DMS53 (cell line): Measurements from ENCODE around the gene SHOX.

Source experiments
- DNase-seq: peaks from one replicate; lab custom pipeline; 2025; lab: John Stamatoyannopoulos, UW

The SHOX gene

DNA sequence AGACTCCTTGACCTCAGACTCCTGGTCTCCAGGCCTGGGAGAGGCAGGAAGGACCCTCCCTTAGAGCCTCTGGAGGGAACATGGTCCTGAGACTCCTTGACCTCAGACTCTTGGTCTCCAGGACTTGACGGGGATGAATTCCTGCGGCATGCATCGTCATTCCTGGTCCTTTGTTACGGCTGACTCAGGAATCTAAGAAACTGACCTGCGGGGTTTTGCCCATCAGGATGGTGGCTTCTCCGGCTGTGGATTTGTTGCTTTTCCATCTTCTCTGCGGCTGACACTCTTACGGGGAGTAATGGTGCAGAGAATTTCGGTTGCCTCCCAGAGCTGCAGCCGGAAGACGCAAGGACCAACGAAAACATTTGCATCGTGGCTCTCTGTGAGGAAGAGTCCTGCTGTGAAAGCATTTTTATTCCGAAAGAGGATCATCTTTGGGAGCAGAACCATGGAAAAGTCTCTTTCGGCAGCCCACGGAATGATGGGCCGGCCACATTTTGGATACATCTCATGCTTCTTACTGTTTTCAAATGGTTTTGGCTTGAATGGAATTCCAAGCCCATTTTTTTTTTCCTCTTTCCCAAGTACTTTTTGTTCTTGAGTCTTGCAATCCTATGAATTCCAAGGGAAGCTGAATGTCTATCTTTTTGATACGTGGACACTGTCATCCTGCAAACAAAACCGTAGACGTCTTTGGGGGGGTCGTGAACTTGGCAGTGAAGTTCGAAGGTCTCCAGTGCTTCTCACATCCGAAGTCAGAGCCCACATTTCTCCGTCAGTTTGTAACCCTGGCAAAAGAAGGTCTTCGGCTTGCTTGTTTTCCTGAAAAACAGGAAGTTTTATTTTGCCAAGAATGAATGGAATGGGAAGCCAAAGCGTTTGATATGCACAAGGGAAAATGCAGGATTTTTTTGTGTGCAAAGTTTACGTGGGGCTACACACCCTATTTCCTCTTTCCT lies 36.5 kb downstream of the SHOX start:
- no peak for DNase-seq

DNA sequence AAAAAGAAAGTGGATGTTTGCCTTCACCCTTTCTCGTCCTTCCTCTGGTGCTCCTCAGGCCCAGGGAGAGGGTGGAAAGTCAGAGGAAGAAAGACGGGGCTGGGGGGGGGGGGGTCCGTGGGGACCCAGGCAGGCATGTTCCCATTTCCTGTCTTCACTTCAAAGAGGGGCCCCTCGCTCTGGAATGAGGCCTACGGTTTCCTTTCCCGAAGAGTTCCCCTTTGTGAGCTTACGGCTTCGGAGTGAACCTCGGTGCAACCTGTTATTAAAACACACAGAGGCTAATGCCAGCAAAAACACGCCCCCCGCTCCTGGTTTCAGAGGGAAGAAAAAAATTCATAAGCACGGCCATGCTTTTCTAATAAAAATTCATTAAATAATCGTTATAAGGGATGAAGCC lies 40.1 kb downstream of the SHOX start:
- DNase-seq, result no peak

- no peak for DNase-seq
These were observed 42.3 kb downstream of the SHOX start for GRCh38 chrX:672931-673330.

DNA sequence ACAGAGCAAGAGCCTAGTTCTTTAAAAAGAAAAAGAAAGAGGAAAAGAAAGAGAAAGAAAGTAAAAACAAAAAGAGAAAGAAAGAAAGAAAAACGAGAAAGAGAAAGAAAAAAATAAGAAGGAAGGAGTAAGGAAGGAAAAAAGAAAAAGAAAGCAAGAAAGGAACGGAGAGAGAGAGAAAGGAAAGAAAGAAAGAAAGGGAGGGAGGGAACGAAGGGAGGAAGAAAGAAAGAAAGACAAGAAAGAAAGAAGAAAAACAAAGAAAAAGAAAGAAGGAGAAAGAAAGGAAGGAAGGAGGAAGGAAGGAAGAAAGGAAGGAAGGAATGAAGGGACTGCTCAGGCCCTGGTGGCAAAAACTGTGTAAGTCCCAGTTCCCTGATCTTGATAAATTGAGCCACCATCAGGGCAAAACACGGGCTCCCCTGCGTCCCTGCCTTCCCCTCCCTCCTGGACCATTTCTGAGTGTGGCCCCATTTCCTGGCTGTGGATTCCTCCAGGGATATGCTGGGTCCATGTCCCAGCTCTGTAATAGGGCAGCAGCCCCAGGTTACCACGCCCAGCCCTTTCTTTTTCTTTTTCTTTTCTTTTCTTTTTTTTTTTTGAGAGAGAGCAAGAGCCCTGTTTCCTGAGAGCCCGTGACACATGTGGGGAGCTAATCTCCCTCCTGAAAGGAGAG lies 44.8 kb downstream of the SHOX start:
- no peak for DNase-seq

DNA sequence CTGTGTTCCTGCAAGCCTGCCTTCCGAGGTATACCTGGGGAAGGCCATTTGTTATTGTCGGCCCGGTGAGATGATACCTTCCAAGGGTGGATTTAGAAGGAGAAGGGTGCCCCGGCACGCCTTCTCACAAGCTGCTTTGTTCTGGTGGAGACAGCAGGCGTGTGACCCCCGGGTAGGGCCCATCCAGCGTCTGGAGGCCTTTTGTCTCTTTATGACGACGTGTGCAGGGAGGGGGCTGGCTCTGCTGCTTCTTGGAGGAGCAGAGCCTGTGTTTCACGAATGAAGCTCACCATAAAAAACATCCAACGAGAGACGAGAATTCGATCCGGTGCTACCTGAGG lies 45.3 kb downstream of the SHOX start:
- DNase-seq, result no peak

- no peak for DNase-seq
These were observed 46.8 kb downstream of the SHOX start for GRCh38 chrX:677376-677775.

GRCh38 chrX:679291-679979 lies 48.8 kb downstream of the SHOX start:
- DNase-seq, result no peak

DNA sequence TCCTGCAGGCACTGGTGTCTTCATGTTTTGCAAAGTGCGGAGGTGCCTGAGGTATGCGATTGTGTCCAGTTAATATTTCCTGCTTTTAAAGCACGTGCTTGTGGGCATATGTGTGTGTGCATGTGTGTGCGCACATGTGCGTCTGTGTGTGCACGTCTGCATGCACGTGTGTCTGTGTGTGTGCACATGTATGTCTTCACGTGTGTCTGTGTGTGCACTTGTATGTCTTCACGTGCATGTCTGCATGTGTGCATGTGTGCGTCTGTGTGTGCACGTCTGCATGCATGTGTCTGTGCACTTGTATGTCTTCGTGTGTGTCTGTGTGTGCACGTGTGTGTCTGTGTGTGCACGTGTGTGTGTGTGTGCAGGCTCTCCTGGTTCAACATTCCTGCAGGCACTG lies 49.5 kb downstream of the SHOX start:
- DNase-seq, result no peak

- DNase-seq, result no peak
These were observed 51.4 kb downstream of the SHOX start for GRCh38 chrX:681989-682388.

- DNase-seq, result no peak
These were observed 52.3 kb downstream of the SHOX start for GRCh38 chrX:682892-683291.

GRCh38 chrX:683576-683975 lies 53.0 kb downstream of the SHOX start:
- DNase-seq, result no peak

DNA sequence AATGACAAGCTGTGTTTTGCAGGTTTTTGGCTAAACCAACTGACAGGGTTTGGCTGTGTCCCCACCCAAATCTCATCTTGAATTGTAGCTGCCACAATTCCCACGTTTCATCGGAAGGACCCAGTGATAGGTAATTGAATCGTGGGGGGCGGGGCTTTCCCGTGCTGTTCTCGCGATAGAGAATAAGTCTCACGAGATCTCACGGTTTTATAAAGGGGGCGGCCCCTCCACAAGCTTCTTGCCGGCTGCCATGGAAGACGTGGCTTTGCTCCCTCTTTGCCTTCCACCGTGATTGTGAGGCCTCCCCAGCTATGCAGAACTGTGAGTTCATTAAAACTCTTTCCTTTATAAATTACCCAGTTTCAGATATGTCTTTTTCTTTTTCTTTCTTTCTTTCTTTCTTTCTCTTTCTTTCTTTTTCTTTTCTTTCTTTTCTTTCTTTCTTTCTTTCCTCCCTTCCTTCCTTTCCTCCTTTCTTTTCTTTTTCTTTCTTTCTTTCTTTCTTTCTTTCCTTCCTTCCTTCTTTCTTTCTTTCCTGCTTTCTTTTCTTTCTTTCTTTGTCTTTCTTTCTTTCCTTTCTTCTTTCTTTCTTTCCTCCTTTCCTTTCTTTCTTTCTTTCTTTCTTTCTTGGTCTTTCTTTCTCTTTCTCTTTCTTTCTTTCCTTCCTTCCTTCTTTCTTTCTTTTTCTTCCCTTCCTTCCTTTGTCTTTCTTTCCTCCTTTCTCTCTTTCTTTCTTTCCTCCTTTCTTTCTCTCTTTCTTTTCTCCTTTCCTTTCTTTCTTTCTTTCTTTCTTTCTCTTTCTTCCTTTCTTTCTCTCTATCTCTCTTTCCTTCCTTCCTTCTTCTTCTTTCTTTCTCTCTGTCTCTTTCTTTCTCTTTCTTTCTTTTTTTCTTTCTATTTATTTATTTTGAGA lies 54.8 kb downstream of the SHOX start:
- no peak for DNase-seq

- DNase-seq, result no peak
These were observed 59.4 kb downstream of the SHOX start for GRCh38 chrX:689983-690382.

DNA sequence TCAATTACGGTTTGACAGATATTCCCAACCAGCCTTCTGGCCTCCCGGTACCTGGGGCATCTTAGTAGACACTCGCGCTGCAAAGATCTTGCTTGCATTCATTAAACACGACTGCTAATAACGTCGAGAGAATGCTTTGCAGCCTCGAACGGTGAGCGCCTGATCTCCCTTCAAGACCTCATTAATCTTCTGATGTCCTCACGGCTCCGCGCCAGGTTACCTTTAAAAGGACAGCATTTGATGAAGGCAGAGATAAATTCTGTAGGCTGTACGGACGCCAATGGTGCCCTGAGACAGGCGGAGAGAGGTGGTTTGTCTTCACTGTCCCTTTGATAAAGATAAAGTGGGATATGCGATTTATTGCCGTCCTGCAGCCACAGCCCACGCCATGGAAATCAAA lies 64.2 kb downstream of the SHOX start:
- no peak for DNase-seq

- no peak for DNase-seq
These were observed 67.6 kb downstream of the SHOX start for GRCh38 chrX:698206-698605.

GRCh38 chrX:700936-701335 lies 70.3 kb downstream of the SHOX start:
- DNase-seq, result no peak

- DNase-seq, result no peak
These were observed 71.1 kb downstream of the SHOX start for GRCh38 chrX:701673-702072.

- no peak for DNase-seq
These were observed 72.9 kb downstream of the SHOX start for GRCh38 chrX:703466-703865.

DNA sequence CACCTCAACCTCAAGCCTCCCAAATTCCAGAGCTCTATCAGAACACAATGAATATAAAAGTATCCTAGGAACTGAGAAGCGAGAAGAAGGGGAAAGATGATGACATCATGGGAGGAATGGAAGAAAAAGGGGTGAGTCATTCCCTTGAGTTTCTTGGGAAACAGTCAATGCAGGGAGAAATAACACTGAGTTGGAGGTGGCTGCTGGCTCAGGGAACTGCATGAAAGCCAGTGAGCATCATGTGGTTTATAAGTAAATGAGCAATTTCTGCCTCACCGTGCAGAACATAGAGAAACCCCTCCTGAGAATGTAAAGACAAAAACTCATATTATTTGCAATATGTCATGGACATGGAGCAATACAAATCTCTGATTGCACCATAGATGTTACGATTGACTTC lies 73.3 kb downstream of the SHOX start:
- no peak for DNase-seq
